Small intestine (tissue), 7 donors: ENCODE measurements around the gene SLC12A7. TPM values are rescaled to one million over a fixed set of nuclear protein-coding genes. Genes with fewer than 3 reads are reported as not detected.

ENCODE experiments used
- DNase-seq, 2 donors: peaks; one replicate each; pipeline versions ENCODE4 v3.0.0 to v3.0.0-alpha.2; 2013
- FAIRE-seq: peaks from 2 replicates; lab custom pipeline; 2012; peaks lifted over from hg19 to GRCh38; lab: Jason Lieb, UNC
- H3K27ac ChIP-seq, 3 donors: one replicate each; pipeline ENCODE4 v1.5.1; 2013; ENCODE audit warnings: low read length in 2 of 3, mild to moderate bottlenecking in 2 of 3, control low read depth in 1 of 3, inconsistent platforms in 1 of 3, low read depth in 1 of 3, moderate library complexity in 1 of 3
- H3K27me3 ChIP-seq, 3 donors: one replicate each; pipeline ENCODE4 v1.6.1; 2013; ENCODE audit warnings: low read length in 3 of 3, inconsistent platforms in 1 of 3; ENCODE audit not compliant: control insufficient read depth in 3 of 3, insufficient read depth in 3 of 3
- H3K36me3 ChIP-seq, 3 donors: one replicate each; pipeline ENCODE4 v1.6.1; 2013; ENCODE audit warnings: low read length in 3 of 3, inconsistent platforms in 1 of 3, low read depth in 1 of 3, mild to moderate bottlenecking in 1 of 3, moderate library complexity in 1 of 3; ENCODE audit not compliant: control insufficient read depth in 3 of 3, insufficient read depth in 2 of 3
- H3K4me1 ChIP-seq, 3 donors: one replicate each; pipeline ENCODE4 v1.6.1; 2013; ENCODE audit warnings: low read length in 2 of 3, inconsistent platforms in 1 of 3, low read depth in 1 of 3, mild to moderate bottlenecking in 1 of 3, moderate library complexity in 1 of 3; ENCODE audit not compliant: control insufficient read depth in 3 of 3, insufficient read depth in 2 of 3
- H3K4me3 ChIP-seq, 3 donors: one replicate each; pipeline ENCODE4 v1.5.1; 2013; ENCODE audit warnings: low read length in 3 of 3, control low read depth in 1 of 3, inconsistent platforms in 1 of 3, low read depth in 1 of 3, mild to moderate bottlenecking in 1 of 3, moderate library complexity in 1 of 3
- H3K9me3 ChIP-seq, 2 donors: one replicate each; pipeline ENCODE4 v1.6.1; 2013; ENCODE audit warnings: low read depth in 1 of 2, low read length in 1 of 2; ENCODE audit not compliant: control insufficient read depth in 2 of 2, insufficient read depth in 1 of 2
- WGBS, 3 donors: extraction: QIAGEN DNeasy Blood & Tissue Kit; methylation state at CpG; one replicate each; pipeline ENCODE4 v1.1.7; 2013; 5-methylcytosine and 5-hydroxymethylcytosine counted together
- polyA plus RNA-seq, 4 donors: library from polyadenylated mRNA; stranded (reverse) in 3 of 4; unstranded in 1 of 4; fragments of 200-250 nt in 3 of 4; fragments of 120-200 nt in 1 of 4; gene quantifications; one replicate each; pipeline versions ENCODE4 v1.2.1 to v1.2.3, GENCODE V29; 2013
- donor health status: healthy with polysubstance abuse.
- donor health status: control.
- donor health status: control.
- donor health status: Bipolar disorder and iron deficiency.
- donor health status: healthy.

The SLC12A7 gene
- polyA plus RNA-seq, 4 donors, result 32.7 to 79.9 (median 44.5) TPM

GRCh38 chr5:1039706-1040260 lies 72.1 kb downstream of the SLC12A7 start:
- DNase-seq (no peak), FAIRE-seq (no peak)
- H3K27me3 ChIP-seq, result no peaks in the 10 kb centered on the region
- H3K4me1 ChIP-seq, result no peaks in the 10 kb centered on the region
- no peak overlapping the region for H3K27ac ChIP-seq
- peaks cover 0 to 6% of the 10 kb centered on the region in 2 donors for H3K9me3 ChIP-seq
- 91 to 96% (median 92%) methylated on average over 16 to 18 of the region's 18 CpGs for WGBS, 3 donors
- H3K4me3 ChIP-seq, result no peak overlapping the region
- H3K36me3 ChIP-seq, result peaks cover 0 to 48% (median 0%) of the 10 kb centered on the region in 3 donors

- no peaks in the 10 kb centered on the region for H3K4me1 ChIP-seq
- WGBS, 3 donors, result 85 to 89% (median 87%) methylated on average over 16 of the region's 16 CpGs
- H3K4me3 ChIP-seq, result no peak overlapping the region
- peaks cover 0 to 6% of the 10 kb centered on the region in 2 donors for H3K9me3 ChIP-seq
- FAIRE-seq (no peak), DNase-seq (no peak)
- no peak overlapping the region for H3K27ac ChIP-seq
- peaks cover 0 to 54% (median 0%) of the 10 kb centered on the region in 3 donors for H3K36me3 ChIP-seq
- no peaks in the 10 kb centered on the region for H3K27me3 ChIP-seq
Observed at GRCh38 chr5:1039210-1039548, 72.7 kb downstream of the SLC12A7 start.

DNA sequence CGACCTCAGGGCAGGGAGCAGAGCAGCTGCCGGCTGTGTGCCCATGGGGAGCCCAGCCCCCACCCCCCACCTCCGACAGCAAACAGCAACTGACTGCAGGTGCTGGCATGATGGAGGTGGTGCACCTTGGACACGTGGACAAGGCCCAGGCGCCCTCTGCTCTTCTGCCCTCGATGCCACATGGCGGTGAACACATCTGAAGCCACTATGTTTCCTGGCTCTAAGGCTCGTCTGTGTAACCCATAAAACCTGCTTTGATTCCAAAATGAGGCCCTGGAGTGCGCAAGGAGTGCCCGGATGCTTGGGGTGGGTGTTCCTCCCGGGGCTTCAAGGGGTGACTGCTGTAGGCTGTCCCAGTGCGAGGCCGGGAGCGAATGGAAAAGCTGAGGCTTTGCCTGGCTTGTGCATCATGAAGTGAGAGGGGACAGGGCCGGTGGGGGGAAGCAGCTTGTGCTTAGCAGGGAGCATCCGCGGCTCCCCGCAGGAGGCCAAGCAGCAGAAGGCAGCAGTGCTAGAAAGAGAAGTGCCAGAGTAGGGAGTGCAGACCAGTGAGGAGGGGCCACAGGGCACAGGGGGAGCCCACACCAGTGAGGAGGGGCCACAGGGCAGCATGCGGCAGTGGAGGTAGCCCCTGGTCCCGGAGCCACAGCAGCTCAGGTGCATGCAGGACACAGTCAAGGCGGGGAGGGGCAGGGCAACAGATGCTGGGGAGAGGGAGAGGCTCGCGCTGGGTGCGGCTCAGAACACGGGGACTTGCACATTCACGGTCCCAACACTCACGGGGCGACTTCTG lies 73.2 kb downstream of the SLC12A7 start:
- Histone ChIP-seq H3K27ac (no peak overlapping the region), H3K36me3 (peaks cover 0 to 60% (median 0%) of the 10 kb centered on the region in 3 donors), H3K9me3 (peaks cover 0 to 6% of the 10 kb centered on the region in 2 donors), H3K27me3 (no peaks in the 10 kb centered on the region), H3K4me3 (no peak overlapping the region), H3K4me1 (no peaks in the 10 kb centered on the region)
- DNase-seq (no peak), FAIRE-seq (no peak)
- WGBS, 3 donors, result 67 to 85% (median 76%) methylated on average over 27 to 28 of the region's 28 CpGs

DNA sequence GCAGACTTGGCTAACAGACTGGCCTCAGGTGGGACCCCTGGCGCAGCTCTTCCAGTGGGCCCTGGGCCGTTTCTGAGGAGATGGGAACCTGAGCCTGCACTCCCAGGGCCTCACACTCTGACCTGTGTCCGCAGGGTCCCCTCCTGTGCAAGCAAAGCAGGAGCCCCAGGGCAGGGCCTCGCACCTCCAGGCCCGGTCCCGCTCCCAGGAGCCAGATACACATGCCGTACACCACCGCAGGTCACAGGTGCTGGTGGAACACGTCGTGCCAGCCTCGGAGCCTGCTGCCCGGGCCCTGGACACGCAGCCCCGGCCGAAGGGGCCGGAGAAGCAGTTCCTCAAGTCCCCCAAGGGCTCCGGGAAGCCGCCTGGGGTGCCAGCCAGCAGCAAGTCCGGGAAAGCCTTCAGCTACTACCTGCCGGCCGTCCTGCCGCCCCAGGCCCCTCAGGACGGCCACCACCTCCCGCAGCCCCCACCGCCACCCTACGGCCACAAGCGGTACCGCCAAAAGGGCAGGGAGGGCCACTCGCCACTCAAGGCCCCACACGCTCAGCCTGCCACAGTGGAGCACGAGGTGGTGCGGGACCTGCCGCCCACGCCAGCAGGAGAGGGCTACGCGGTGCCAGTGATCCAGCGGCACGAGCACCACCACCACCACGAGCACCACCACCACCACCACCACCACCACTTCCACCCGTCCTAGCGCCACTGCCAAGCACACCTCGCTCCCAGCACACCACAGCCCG lies 74.0 kb downstream of the SLC12A7 start:
- H3K27ac ChIP-seq, result no peak overlapping the region
- no peak for DNase-seq
- WGBS, 3 donors, result 88 to 95% (median 93%) methylated on average over 35 to 43 of the region's 43 CpGs
- no peak overlapping the region for H3K4me3 ChIP-seq
- H3K4me1 ChIP-seq, result no peaks in the 10 kb centered on the region
- H3K27me3 ChIP-seq, result no peaks in the 10 kb centered on the region
- H3K36me3 ChIP-seq, result peaks cover 0 to 66% (median 0%) of the 10 kb centered on the region in 3 donors
- H3K9me3 ChIP-seq, result peaks cover 0 to 6% of the 10 kb centered on the region in 2 donors
- no peak for FAIRE-seq

DNA sequence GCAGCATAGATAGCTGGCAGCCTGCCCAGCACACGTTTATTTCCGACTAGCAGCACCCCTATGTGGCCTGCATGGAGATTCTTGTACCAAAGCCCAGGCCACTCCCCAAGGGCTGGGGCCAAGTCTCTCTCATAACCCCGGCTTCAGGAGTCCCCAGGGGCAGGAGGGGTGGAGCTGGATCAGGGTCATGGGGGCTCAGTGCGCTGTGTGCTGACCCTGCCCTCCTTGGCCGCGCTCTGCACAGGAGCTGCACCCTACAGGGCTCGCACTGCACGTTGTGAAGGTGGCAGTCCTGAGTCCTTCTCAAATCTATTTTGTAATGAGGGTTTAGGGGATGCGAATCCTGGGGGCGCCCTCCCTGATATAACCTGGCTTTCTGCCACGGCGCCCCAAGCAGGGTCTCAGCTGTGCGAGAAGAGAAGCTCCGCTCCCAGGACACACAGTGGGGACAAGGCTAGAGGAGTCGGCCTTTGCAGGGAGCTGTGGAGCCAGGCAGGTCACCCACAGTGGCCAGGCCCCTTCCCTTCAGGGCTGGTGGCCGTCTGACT lies 74.7 kb downstream of the SLC12A7 start:
- FAIRE-seq (no peak), DNase-seq (peak in 1 of 2 donors; percentile 20)
- WGBS, 3 donors, result 57 to 73% (median 72%) methylated on average over 15 to 16 of the region's 16 CpGs
- H3K9me3 ChIP-seq, result peaks cover 0 to 6% of the 10 kb centered on the region in 2 donors
- H3K27me3 ChIP-seq, result no peaks in the 10 kb centered on the region
- no peak overlapping the region for H3K27ac ChIP-seq
- peaks cover 0 to 72% (median 0%) of the 10 kb centered on the region in 3 donors for H3K36me3 ChIP-seq
- H3K4me1 ChIP-seq, result no peaks in the 10 kb centered on the region
- no peak overlapping the region for H3K4me3 ChIP-seq

DNA sequence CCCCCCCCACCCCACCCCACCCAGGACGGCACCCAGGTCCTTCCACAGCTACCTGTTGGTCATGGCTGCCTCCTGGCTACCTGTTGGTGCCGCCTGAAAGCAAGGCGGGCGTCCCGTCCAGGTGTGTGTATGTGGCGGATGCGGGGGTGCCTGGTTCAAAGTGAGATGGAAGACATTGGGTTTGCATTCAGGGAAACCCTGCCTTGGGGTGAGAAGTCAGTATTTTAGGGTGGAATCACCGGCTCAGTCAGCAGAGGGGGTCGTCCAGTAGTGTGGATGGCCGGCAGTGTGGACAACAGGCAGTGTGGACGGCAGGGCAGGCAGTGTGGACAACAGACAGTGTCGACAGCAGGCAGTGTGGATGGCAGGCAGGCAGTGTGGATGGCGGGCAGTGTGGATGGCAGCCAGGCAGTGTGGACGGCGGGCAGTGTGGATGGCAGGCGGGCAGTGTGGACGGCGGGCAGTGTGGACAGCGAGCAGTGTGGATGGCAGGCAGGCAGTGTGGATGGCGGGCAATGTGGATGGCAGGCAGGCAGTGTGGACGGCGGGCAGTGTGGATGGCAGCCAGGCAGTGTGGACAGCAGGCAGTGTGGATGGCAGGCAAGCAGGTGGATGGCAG lies 75.2 kb downstream of the SLC12A7 start:
- peaks cover 0 to 6% of the 10 kb centered on the region in 2 donors for H3K9me3 ChIP-seq
- no peak overlapping the region for H3K4me3 ChIP-seq
- 79 to 91% (median 83%) methylated on average over 21 to 22 of the region's 22 CpGs for WGBS, 3 donors
- FAIRE-seq (no peak), DNase-seq (no peak)
- H3K4me1 ChIP-seq, result no peaks in the 10 kb centered on the region
- peaks cover 0 to 78% (median 0%) of the 10 kb centered on the region in 3 donors for H3K36me3 ChIP-seq
- no peaks in the 10 kb centered on the region for H3K27me3 ChIP-seq
- no peak overlapping the region for H3K27ac ChIP-seq

GRCh38 chr5:1035421-1036405 lies 76.2 kb downstream of the SLC12A7 start:
- DNase-seq, result no peak
- Histone ChIP-seq H3K9me3 (peaks cover 0 to 6% of the 10 kb centered on the region in 2 donors), H3K4me1 (no peaks in the 10 kb centered on the region), H3K36me3 (peaks cover 0 to 82% (median 0%) of the 10 kb centered on the region in 3 donors), H3K4me3 (no peak overlapping the region), H3K27ac (no peak overlapping the region), H3K27me3 (no peaks in the 10 kb centered on the region)
- WGBS, 3 donors, result 85 to 94% (median 91%) methylated on average over 22 to 25 of the region's 25 CpGs
- no peak for FAIRE-seq
